Stimulated activated naive CD4-positive, alpha-beta T cell (primary cell): ENCODE measurements around the gene CDH23.

ENCODE experiments used
- DNase-seq, 6 experiments: peaks; one replicate each; lab custom pipeline; 2025; lab: John Stamatoyannopoulos, UW

CDH23 gene

DNA sequence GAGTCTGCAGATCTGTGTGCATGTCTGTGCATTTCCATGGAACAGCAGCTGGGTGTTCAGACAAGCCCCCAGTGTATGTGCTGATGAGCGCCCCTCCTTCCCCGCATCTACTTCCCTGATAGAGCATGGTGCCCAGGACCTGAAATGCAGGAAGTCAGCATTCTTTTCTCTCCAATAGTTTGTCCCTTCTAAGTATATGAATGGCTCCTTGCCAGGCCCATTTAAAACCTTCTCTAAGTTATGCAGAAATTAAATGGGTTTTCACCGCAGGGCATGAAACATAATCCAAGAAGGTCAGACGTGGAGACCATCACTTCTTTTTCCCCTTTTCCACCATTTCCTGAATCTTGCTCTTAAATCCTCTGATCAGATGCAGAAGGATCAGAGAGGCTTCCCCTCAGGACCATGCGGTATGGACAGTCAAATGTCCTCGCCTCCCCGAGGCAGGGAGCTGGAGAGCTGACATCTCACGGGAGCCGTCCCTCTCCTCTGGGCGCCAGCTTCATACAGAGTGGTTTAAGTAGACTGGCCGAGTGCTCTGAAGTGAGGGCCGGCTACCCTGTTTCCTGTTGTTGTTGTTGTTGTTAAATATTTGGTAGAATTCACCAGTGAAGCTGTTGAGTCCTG is 167.6 kb downstream of the CDH23 start:
- DNase-seq: no peak

DNA sequence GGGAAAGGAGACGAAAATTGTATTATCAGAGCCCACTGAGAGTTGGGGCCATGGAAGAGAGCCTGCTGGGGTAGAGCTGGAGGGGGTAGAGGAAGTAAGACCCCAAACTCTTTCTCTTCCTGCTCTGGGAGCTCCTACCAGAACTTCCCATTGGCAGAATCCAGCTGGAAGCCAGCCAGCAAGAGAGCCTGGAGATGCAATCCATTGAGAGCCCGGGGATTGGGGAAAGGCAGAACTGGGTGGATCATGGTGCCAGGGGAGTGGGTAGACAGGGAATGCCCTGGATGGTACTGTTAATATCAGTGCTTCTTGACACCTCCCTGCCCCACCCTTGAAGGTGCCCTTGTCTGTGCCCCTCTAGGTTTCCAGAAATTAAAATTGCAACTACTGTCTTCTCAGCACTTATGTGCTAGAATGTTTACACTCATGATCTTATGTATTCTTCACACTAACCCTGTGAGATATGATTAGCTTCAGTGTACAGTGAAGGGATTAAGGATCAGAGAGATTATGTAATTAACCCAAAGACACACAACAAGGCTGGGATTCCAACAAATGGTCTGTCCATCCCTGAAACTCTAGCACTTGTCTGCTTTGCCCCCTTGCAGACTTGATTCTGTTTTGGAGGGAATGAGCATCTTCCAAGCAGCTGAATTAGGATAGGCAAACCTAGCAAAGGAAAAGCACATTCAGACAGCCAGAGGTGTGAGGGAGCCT is 168.7 kb downstream of the CDH23 start:
- DNase-seq: no peak

DNA sequence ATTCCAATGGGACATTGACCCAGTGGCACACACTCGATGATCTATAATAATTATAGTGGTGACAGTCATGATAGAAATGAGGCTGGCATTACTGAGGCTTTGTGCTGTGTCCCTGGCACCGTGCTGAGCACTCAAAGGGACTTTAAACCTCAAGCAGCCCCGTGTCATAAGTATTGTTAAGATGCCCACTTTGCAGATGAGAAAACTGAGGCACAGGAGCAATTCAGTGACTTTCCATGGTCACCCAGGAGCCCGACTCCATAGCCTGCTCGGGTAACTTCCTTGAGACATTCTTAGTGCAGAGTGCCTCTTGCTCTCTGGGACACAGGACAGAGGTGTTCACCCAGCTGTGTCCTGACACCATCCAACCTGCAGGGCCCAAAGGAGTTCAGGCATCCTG is 170.3 kb downstream of the CDH23 start:
- DNase-seq: no peak

DNA sequence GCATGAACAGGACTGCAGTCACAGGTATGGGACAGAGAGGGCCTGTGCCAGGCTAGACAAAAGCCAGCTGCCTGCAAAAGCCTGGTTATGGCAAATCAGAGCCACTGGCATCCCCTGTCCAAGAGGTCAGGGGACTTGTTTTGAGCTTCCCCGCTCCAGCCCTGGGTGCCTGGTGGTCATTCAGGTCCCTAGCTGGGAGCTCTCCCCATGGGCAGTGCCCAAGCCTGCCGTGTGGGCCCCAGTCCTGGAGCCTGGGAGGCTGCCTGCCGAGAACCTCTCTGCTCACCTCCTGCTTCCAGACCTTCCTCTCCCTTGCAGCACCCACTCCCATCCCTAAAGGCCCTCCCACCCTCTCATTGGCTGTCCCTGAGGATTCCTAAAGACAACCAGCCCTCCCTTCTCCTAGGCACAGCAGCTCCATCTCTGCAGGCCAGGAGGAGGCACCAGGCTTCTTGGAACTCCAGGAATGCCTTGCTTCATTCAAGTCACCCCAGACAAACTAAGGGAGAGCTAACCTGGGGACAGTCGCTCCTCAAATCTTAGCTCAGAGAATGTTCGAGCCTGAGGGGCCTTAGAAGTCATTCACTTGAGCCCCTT is 172.3 kb downstream of the CDH23 start:
- no peak for DNase-seq

DNA sequence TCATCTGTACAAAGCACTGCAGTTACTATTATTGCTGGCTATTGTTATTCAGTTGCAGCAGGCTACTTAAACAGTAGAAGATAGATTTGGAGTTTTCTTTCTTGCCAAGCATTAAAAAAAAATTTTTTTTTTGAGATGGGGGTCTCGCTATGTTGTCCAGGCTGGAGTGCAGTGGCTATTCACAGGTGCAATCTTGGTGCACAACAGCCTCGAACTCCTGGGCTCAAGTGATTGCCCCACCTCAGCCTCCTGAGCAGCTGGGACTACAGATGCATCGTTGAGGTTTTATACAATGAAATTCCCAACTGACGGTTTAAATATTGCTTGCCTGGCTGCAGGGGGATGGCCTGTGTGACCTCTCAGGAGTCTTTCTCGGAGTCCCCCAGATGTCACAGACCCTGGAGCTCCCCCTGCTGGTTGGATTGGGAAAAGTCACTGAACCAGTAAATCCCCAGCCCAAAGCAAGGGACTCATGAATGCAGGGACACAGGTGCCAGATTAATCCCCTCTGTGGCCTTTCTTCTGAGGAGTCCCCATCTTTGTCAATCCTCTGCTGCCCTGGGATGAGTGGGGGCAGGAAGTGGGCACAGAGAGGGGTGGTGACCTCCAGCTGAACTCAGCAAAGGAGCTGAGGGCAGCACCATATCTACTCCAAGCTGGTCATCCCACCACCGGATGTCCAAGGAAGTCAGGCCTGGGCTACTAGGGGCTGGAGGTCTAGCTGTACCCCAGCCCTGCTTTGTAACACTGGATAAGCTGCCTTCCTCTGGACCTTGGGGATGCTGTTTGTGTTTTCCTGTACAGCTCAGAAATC is 173.3 kb downstream of the CDH23 start:
- DNase-seq: peak; percentile 5 to 80 (median 66)

DNA sequence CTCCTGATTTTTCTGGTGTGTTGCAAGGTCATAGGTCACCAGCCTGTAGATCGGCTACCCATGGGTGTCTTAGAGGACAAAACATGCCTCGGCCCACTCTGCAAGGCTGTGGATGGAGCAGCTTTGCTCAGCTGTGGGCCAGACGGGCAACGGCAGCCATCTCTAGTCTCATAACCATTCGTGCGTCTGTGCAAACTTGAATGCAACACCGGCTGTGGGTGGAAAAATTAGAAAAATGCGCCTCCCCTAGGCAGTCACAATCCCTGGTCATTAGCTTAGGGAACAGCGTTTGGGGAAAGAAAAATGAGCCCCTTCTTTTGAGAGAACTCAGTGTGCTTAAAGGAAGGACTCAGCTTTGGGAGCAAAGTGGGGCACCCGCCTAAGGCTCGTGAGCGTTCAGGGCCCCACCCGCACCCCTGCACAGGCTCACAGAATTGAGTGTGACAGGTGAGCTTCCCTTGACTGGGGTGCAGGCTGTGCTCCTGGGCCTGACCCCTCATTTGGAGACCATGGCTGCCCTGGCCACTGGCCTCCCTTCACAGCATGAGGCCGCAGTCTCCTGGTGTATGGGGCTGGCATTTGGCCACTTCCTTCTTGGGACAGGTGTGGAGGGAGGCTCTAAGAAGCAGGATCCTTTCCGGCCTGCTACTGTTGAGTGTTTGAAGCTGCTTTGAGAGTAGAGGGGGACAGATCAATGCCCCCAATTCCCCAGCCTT is 174.9 kb downstream of the CDH23 start:
- no peak for DNase-seq

DNA sequence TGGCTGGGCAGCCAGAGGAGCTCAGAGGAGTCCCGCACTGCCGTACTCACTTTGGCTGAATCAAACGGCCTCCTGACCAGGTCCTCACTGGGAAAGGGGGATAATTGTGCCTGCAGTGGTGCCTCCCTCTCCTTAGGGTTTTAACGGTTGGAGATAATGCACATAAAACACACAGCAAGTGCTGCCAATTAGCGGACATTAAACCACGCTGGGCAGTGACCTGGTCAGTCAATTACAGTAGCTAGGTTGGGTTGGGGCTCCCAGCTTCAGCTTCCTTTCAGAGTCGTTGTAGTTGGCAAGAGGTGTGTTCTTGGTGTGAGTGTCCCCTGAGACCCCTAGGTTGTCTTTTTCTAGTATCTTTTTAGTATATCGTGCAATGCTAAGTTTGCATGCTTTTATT is 176.2 kb downstream of the CDH23 start:
- DNase-seq: no peak

DNA sequence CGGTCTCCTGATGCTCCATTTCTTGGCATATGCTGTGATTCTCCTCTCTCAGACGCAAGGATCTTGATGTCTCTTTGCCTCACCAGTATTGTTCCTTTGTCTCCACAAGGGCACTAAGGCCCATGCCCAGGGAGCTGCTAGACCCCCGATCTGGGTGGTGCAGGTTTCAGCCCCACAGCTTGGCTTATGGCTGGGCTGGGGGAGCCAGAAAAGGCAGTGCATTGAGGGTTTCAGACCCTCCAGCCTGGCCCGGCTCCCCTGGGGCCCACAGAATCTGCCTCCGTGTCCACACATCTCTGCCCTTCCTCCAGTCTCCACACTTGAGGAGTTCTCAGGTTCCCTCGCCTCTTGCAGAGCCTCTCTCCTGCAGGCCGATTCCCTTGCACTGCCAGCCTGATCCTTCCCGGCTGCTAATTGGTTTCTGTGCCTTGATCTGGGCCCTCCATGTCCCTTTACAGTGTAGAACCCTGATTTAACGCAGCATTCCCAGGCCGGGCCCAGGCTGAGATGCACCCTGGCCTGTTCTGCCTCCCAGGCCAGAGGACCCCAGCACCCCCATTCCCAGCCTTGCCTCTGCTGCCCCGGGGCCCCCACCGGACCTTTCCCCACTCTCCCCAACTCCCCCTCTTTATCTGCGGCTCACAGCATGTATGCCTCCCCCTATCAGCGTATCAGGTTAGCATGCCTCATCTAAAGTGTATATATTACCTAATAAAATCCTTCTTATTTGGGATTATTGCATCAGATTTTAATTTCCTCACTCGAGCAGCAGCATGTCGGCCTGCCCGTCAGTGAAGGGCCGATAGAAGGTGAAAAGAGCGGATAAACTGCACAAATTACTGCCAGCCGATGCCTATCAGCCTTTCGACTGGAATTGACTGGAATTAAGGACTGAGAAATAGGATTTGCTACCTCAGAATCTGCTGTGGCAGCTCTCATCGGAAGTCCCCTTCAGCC is 177.1 kb downstream of the CDH23 start:
- DNase-seq: no peak

DNA sequence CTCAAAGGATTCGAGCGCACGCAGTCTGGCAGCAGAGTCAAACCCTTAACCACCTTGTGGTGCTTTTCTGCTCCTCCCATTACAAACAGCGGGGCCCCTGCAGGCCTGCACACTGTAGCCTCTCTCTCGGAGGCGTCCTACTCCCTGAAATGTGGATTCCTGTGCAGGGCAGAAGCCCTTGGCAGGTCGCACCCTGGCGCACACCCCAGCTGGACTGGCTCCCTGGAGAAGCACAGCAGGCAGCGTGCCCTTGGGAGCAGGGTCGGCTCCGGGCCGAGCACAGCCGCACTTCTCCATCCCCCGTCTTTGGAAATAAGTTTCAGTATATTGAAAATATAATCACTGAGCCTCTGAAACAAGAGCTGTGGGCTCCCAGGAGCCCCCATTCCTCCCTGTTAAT is 178.7 kb downstream of the CDH23 start:
- DNase-seq: no peak

DNA sequence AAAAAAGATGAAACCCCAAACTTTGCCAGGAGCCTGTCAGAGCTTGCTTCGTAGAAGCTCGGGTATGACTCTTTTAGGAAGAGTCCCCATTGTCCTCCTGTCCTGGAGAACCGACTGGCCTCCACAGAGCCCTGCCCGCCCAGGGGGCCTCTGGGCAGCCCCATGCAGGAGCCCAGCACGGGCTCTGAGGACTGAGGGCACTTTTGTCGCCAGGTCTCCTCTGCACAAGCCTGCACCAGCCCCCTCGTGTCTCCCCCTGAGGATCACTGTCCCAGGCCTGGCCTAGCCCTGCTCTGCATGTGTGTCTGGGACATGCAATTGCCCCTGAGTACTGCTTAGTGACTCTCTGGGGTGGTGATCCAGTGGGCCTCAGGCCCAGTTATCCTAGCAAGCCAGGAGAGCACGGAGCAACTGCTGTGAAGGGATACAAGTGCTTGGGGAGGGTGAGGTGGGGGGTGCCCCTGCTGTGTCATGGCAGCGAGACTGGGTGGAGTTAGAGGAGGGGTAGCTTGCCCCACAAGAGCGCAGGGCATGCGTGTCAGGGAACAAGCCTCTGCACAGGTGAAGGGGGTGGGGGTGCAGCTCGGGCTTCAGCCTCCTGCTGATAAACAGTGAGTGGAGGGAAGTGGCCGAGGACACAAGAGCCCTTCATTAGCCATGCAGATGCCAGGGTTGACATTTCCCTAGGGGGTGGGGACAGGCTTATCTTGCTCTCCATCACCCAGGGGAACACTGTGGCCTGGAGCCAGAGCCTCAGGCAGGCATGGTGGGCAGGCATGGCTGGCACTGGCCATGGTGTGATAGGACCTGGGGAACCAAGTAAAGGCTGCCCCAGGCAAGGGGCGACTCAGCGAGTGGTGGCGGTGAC is 179.4 kb downstream of the CDH23 start:
- no peak for DNase-seq

DNA sequence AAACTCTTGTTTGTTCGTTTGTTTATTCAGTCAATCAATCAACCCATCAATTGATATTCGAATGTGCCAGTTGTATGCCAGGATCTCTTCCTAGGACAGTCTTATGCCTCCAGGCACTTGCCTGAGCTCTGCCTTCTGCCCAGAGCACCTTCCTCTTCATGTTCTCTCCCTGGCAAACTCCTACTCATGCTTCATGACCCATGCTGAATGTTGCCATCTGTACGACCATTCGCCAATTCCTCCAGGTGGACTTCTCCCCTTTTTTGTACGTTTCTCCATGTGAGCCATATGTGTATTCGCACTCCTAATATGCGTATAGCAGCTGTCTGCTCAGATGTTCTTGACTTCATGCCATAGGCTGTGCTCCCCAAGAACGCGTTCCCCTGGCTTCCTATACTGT is 180.1 kb downstream of the CDH23 start:
- no peak for DNase-seq

DNA sequence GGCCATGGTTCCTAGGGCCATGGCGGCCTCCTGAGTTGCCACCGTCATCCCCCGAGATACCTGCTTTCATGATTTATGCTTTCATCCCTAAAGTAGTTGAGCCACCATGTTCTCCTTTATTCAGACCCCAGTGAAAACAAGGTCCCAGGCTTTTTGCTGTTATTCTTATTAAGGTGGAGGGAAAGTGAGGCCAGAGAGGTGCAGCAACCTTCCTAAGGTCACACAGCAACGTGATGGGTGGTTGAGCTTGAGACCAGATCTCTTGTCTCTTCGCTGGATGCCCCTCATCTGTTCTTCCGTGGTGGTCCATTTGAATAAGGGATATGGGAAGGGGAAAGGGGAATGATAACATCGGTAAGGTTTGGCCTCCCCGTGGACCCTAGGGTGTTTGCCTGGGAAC is 180.6 kb downstream of the CDH23 start:
- no peak for DNase-seq

DNA sequence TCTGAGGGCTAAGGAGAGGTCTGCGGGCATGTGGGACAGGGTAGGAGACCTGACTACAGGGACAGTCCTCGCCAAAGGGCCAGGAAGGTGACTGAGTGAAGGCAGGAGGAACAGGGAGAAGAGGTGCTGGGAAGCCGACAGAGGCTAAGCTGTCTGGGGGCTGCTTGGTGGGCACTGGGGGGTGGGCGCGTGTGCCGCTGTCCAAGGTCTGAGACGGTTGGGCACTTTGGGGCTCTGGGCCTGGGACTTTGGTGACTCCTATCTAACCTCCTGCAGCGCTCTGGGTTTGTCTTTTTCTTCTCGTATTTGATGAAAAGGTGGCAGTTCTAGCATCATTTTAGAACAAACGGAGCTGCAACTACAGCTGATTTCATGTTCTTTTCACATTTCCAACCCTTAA is 181.3 kb downstream of the CDH23 start:
- no peak for DNase-seq

DNA sequence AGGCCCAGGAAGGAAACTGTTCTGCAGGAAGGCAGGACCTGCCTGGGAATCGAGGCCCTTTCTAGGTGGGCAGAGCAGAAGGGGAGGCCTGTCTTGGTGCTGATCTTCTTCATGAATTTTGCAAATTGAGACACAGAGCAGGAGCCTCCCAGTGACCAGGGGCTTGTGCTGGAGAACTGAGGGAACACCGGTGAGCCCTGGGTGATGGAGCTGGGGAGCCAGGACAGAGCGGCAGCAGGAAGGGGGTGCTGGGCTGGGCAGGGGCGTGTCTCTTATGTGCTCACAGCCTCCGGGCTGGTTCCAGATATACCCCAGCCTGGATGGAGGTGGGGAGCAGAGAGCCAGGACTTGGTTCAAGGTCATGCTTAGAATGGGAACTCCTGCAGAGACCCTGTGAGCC is 182.9 kb downstream of the CDH23 start:
- no peak for DNase-seq

DNA sequence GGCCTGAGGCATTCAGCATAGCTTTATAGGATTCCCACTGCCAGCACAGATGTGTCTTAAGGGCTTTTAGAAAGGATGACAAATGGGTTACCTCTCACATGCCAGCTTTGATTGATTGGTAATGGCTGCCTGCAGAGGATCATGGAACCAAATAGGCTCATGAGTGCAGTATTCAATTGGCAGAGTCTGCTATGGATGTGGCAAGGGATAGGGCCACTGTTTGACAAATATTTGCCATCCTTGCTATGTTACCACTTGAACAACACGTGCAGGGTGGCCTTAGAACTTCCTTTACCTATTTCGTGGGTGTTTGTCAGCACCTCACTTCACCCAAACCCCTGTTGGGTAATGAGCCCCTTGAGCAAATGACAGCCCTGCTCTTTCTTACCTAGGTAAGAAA is 183.7 kb downstream of the CDH23 start:
- DNase-seq: no peak

DNA sequence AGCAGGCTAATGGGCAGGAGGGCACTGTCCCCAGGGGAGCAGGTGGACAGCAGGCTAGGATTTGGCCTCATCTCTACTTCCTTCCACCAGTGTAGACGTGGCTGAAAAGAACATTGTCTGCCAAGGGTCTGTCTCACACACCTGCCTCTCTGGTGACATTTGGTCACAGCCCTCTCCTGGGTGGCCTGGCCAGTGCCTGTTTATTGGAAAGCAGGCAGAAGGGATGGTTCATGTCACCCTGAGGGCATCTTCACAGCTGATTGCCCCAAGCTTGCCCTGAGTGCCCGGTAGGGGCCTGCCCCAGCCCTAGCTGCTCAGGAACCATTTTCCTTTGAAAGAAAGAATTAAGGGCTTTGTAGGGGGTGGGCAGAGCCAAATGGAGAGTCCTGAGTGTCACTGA is 184.2 kb downstream of the CDH23 start:
- DNase-seq: no peak

DNA sequence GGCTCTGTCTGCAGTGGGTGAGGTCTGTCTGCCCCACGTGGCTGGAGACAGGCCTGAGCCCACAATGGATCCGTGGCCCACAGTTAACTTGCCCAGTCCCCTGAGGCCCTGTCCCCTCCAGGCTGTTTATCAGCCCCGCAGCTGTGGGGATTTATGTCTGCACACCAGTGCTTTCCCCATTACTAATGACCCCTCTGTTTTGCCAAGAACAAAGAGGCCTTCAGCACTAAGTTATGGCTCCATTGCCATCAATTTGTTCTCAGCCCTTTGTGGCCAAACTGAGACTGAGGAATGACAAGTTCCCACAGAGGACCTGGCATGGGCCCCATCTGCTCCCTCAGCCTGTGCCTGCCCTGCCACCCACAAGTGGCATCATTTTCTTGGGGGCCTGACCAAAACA is 184.7 kb downstream of the CDH23 start:
- DNase-seq: no peak

DNA sequence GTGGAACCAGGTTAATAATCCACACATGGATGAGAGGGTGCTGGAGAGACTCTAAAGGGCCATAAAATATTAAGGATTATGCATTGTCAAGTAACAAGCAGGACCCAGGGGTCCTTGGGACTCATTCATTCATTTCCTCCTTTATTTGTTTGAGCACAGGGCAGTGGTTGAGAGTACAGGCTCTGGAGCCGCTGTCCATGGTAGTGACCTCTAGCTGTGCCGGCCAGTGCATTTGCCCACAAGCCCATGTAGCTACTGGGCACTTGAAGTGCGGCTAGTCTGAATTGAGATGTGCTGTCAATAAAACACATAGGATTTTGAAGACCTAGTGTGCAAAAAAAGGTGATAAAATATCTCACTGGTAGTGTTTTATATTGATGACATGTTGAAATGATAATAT is 185.3 kb downstream of the CDH23 start:
- DNase-seq: no peak

DNA sequence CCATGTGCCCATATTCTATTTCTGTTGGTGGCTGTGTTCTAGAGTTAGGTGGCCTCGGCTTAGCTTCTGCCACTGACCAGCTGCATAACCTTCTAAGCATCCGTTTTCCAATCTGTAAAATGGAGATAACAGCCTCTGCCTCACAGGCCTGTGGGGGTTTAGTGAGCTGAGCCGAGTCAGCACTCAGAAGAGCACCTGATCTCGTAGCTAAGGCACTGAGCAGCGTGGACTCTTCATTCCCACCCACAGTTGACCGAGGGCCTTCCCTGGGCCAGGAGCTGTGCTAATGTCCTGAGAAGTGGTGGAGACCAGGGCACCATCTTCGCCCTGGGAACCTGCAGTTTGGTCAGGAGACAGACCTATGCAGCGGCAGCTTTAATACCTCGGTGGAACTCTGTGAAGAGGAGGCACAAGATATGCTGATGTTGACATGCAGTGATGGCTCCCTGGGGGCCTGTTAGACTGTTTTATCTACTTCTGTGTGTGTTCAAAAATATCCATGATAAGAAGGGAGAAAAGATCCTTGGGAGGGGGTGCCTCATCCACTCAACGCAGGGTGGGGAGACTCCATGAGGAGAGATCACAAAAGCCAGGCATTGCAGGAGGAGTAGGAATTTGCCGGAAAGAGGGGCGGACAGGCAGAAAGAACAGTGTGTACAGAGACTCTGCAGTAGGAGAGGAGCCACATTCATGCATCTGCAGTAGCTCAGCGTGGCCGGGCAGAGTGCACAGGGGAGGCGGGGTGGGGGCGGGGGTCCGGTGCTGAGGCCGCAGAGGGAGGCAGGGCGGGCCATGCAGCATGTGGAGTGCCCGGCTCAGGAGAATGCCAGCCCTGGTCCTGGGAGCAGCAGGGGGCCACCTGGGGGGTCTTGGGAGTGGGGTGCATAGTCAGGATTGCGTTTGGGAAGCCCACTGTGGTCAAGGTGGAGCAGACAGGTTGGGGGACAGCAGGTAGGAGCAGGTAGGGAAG is 186.1 kb downstream of the CDH23 start:
- no peak for DNase-seq
